ENCODE results near the gene IL1RAPL1.

GRCh38 chrX:30005813-30006212, 1418.6 kb downstream of the IL1RAPL1 start:
- no peak for TF ChIP-seq CTCF (IDR thresholded peaks at IDR 0.05; ENCODE audit: insufficient read depth, low read depth, low read length)
- no peak for TF ChIP-seq EZH2 (IDR thresholded peaks at IDR 0.05; ENCODE audit: insufficient read depth, low read length)
